ENCODE measurements around the gene GATC. TPM values are rescaled to one million over a fixed set of nuclear protein-coding genes. Genes with fewer than 3 reads are reported as not detected.
"Not testable (repeated sequence)": the region's sequence is repeated elsewhere in the genome, so short reads cannot be mapped to it uniquely, and the experiment has no call there.

GATC gene
- total and polyA plus RNA-seq, 2 experiments from 2014 or later = 12.7 to 19.3 TPM

- no peak for DNase-seq (ENCODE audit: low read depth in 1 of 2, low spot score in 1 of 2)
- peaks cover 20% of the 10 kb centered on the region for H3K36me3 ChIP-seq
- H3K9me3 ChIP-seq (ENCODE audit: low read depth) = no peaks in the 10 kb centered on the region
- H3K4me3 ChIP-seq = no peak overlapping the region
- H3K27ac ChIP-seq = no peak overlapping the region
- H3K27me3 ChIP-seq = no peaks in the 10 kb centered on the region
- no peak for TF ChIP-seq CTCF (IDR thresholded peaks at IDR 0.05; ENCODE audit: low read depth, low read length)
- H3K4me1 ChIP-seq (ENCODE audit: low read depth) = peaks cover 15% of the 10 kb centered on the region
Observed at GRCh38 chr12:120447992-120448391, 1.7 kb downstream of the GATC start.

GRCh38 chr12:120452524-120452923, 6.3 kb downstream of the GATC start:
- H3K4me1 ChIP-seq (ENCODE audit: low read depth); H3K9me3 ChIP-seq (ENCODE audit: low read depth); H3K27me3 ChIP-seq; H3K27ac ChIP-seq; H3K4me3 ChIP-seq: not testable (repeated sequence)
- H3K36me3 ChIP-seq = peaks cover 24% of the 10 kb centered on the region
- peak in 1 of 2 donors; percentile 32 for DNase-seq (ENCODE audit: low read depth in 1 of 2, low spot score in 1 of 2)

GRCh38 chr12:120453060-120453750, 7.0 kb downstream of the GATC start:
- no peaks in the 10 kb centered on the region for H3K27me3 ChIP-seq
- no peak overlapping the region for H3K27ac ChIP-seq
- H3K9me3 ChIP-seq (ENCODE audit: low read depth) = no peaks in the 10 kb centered on the region
- no peaks in the 10 kb centered on the region for H3K4me1 ChIP-seq (ENCODE audit: low read depth)
- DNase-seq (ENCODE audit: low read depth in 1 of 2, low spot score in 1 of 2) = no peak
- peaks cover 23% of the 10 kb centered on the region for H3K36me3 ChIP-seq
- no peak overlapping the region for H3K4me3 ChIP-seq
- no peak for TF ChIP-seq CTCF (IDR thresholded peaks at IDR 0.05; ENCODE audit: low read depth, low read length)

- H3K27ac ChIP-seq = no peak overlapping the region
- H3K27me3 ChIP-seq = no peaks in the 10 kb centered on the region
- H3K9me3 ChIP-seq (ENCODE audit: low read depth) = no peaks in the 10 kb centered on the region
- no peaks in the 10 kb centered on the region for H3K4me1 ChIP-seq (ENCODE audit: low read depth)
- peaks cover 31% of the 10 kb centered on the region for H3K36me3 ChIP-seq
- TF ChIP-seq CTCF (IDR thresholded peaks at IDR 0.05; ENCODE audit: low read depth, low read length) = peak; percentile 68
- no peak overlapping the region for H3K4me3 ChIP-seq
- DNase-seq (ENCODE audit: low read depth in 1 of 2, low spot score in 1 of 2) = peak; percentile 21 to 34
Observed at GRCh38 chr12:120453977-120454376, 7.7 kb downstream of the GATC start.

- Histone ChIP-seq H3K4me1 (ENCODE audit: low read depth) (no peaks in the 10 kb centered on the region), H3K36me3 (peaks cover 37% of the 10 kb centered on the region), H3K9me3 (ENCODE audit: low read depth) (no peaks in the 10 kb centered on the region), H3K4me3 (no peak overlapping the region), H3K27ac (no peak overlapping the region), H3K27me3 (no peaks in the 10 kb centered on the region)
- DNase-seq (ENCODE audit: low read depth in 1 of 2, low spot score in 1 of 2) = no peak
- TF ChIP-seq CTCF (IDR thresholded peaks at IDR 0.05; ENCODE audit: low read depth, low read length) = no peak
Observed at GRCh38 chr12:120455302-120455701, 9.1 kb downstream of the GATC start.

GRCh38 chr12:120457133-120457532, 10.9 kb downstream of the GATC start:
- Histone ChIP-seq H3K27me3 (no peaks in the 10 kb centered on the region), H3K4me1 (ENCODE audit: low read depth) (no peaks in the 10 kb centered on the region), H3K36me3 (peaks cover 52% of the 10 kb centered on the region), H3K4me3 (no peak overlapping the region), H3K9me3 (ENCODE audit: low read depth) (no peaks in the 10 kb centered on the region), H3K27ac (no peak overlapping the region)
- peak in 1 of 2 donors; percentile 6 for DNase-seq (ENCODE audit: low read depth in 1 of 2, low spot score in 1 of 2)
- peak; percentile 31 for TF ChIP-seq CTCF (IDR thresholded peaks at IDR 0.05; ENCODE audit: low read depth, low read length)
